Psoas muscle (tissue), 8 donors: ENCODE data around the gene RMI2. TPM values are rescaled to one million over a fixed set of nuclear protein-coding genes. Genes with fewer than 3 reads are reported as not detected.

Source experiments
- ATAC-seq, 4 donors: fragments of 200-7000 bp; cut with Tn5 transposase; one replicate each; pipeline ENCODE4 v1.9.1; 2020; ENCODE audit warnings: moderate library complexity in 3 of 4, mild to moderate bottlenecking in 2 of 4
- DNase-seq, 2 donors: peaks; one replicate each; pipeline ENCODE4 v3.0.0-alpha.2; 2020
- H3K27ac ChIP-seq: fragments of 200-600 bp; one replicate; pipeline ENCODE4 v1.8.0; 2022
- H3K27me3 ChIP-seq, 3 donors: fragments of 200-600 bp in 1 of 3; one replicate each; pipeline versions ENCODE4 v1.6.1 to v1.8.0; 2013 to 2022; ENCODE audit warnings: low read length in 2 of 3, mild to moderate bottlenecking in 2 of 3, moderate library complexity in 1 of 3; ENCODE audit not compliant: insufficient read depth in 3 of 3
- H3K36me3 ChIP-seq, 2 donors: fragments of 200-600 bp in 1 of 2; one replicate each; pipeline versions ENCODE4 v1.6.1 to v1.8.0; 2013 to 2022; ENCODE audit warnings: low read depth in 1 of 2, mild to moderate bottlenecking in 1 of 2, moderate library complexity in 1 of 2; ENCODE audit not compliant: insufficient read depth in 1 of 2
- H3K4me1 ChIP-seq: fragments of 200-600 bp; one replicate; pipeline ENCODE4 v1.8.0; 2022
- H3K4me3 ChIP-seq: fragments of 200-600 bp; one replicate; pipeline ENCODE4 v1.8.0; 2022; ENCODE audit warnings: mild to moderate bottlenecking
- H3K9me3 ChIP-seq: fragments of 200-600 bp; one replicate; pipeline ENCODE4 v1.8.0; 2022
- CTCF ChIP-seq: fragments of 200-600 bp; IDR thresholded peaks from one replicate; pipeline ENCODE4 v1.8.0; 2022; ENCODE audit warnings: antibody characterized with exemption
- WGBS, 3 donors: extraction: QIAGEN DNeasy Blood & Tissue Kit; methylation state at CpG; one replicate each; pipeline versions ENCODE4 v1.1.6 to v1.1.7; 2013; 5-methylcytosine and 5-hydroxymethylcytosine counted together
- intact Hi-C, 2 donors: fragments of 100-400 bp; cut with DNase I; formaldehyde crosslinking; loops; one replicate each; pipeline versions ENCODE4 v1.11.0 to v1.14.2; 2022
- polyA plus RNA-seq, 3 donors: library from polyadenylated mRNA; stranded (reverse); fragments of 200-250 nt; gene quantifications; one replicate each; pipeline ENCODE4 v1.2.3, GENCODE V29; 2013
- total RNA-seq, 4 donors: library from RNA; stranded (reverse); fragmentation: NEBNext Ultra II Directional in 2 of 4; extraction: Animal tissue kit (Norgen Biotek cat#: 25700) in 2 of 4; gene quantifications; one replicate each; pipeline versions ENCODE4 v1.2.1 to v1.2.4, GENCODE V29; 2021 to 2023
- donor health status: healthy with polysubstance abuse.
- donor health status: DM: no; HTN: no; CAD: no; lungs with moderate emphysema.
- donor health status: Bipolar disorder and iron deficiency.
- donor health status: healthy.
- donor health status: DM: yes; HTN: yes; CAD: no.
- donor health status: DM: no; HTN: no; CAD: no.
- donor health status: DM: no; HTN: no; CAD: no.
- donor health status: DM: yes; HTN: yes; CAD: no.

The RMI2 gene
- total and polyA plus RNA-seq, 7 donors = 0.11 to 0.64 (median 0.23) TPM; not detected in 2

GRCh38 chr16:11310634-11310977 is 34.7 kb upstream of the RMI2 start:
- no peak for ATAC-seq
- 90 to 94% (median 92%) methylated on average over 3 of the region's 3 CpGs for WGBS, 3 donors
- no peaks in the 10 kb centered on the region for H3K36me3 ChIP-seq
- no peak overlapping the region for H3K27ac ChIP-seq
- no peak for DNase-seq
- no peak for TF ChIP-seq CTCF
- peaks cover 0 to 1% (median 0%) of the 10 kb centered on the region in 3 donors for H3K27me3 ChIP-seq
- no peaks in the 10 kb centered on the region for H3K4me1 ChIP-seq
- no peak overlapping the region for H3K4me3 ChIP-seq
- H3K9me3 ChIP-seq = no peaks in the 10 kb centered on the region
- intact Hi-C loops = no loop called here

GRCh38 chr16:11310997-11311561 is 34.2 kb upstream of the RMI2 start:
- H3K4me1 ChIP-seq = no peaks in the 10 kb centered on the region
- no peak for DNase-seq
- no peak for ATAC-seq
- intact Hi-C loops = no loop called here
- TF ChIP-seq CTCF = no peak
- no peak overlapping the region for H3K27ac ChIP-seq
- H3K27me3 ChIP-seq = peaks cover 0 to 6% (median 0%) of the 10 kb centered on the region in 3 donors
- WGBS, 3 donors = 75 to 80% (median 77%) methylated on average over 10 of the region's 10 CpGs
- H3K9me3 ChIP-seq = no peaks in the 10 kb centered on the region
- H3K36me3 ChIP-seq = no peaks in the 10 kb centered on the region
- no peak overlapping the region for H3K4me3 ChIP-seq

DNA sequence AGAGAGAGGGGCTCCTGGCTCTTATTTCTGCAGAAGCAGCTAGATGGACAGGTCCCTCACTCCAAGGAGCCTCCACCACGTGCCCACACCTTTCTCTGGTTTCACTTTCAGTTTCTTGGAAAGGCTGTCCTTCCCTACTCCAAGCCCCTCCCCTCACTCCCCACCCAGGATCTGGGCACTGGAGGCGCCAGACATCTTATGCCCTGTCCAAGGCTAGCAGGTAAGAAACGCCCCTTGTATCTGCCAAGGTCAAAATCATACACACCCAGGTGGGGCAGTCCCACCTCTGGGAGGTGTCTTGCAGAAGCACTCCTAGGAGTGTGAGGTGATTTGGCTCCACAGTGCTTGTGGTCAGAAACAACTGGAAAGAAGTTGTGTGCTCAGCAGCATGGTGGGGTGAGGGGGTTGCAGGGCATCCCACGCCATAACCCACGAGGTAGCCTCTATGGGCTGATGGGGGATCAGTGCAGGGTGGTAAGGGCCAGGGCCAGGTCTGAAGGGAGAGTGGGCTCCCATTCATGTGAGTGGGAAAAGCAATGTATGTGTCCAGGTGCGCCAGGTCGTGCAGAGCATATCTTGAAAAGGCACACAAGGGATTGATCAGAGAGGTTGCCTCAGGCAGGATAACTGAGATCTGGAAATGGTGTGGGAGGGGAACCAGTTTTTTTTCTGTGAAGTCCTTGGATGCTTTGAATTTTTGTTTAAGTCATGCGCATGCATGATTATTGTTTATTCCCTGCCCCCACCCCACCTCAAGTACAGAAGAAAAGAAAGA is 32.4 kb upstream of the RMI2 start:
- no peak overlapping the region for H3K27ac ChIP-seq
- H3K4me1 ChIP-seq = no peaks in the 10 kb centered on the region
- TF ChIP-seq CTCF = no peak
- no peaks in the 10 kb centered on the region for H3K9me3 ChIP-seq
- no peak for ATAC-seq
- DNase-seq = no peak
- H3K36me3 ChIP-seq = no peaks in the 10 kb centered on the region
- WGBS, 3 donors = 61 to 69% (median 66%) methylated on average over 8 of the region's 8 CpGs
- peaks cover 0 to 8% (median 0%) of the 10 kb centered on the region in 3 donors for H3K27me3 ChIP-seq
- no peak overlapping the region for H3K4me3 ChIP-seq
- intact Hi-C loops = no loop called here

- no peak overlapping the region for H3K27ac ChIP-seq
- no peak for ATAC-seq
- H3K9me3 ChIP-seq = no peaks in the 10 kb centered on the region
- no peak for DNase-seq
- no peak overlapping the region for H3K4me3 ChIP-seq
- H3K36me3 ChIP-seq = no peaks in the 10 kb centered on the region
- H3K4me1 ChIP-seq = no peaks in the 10 kb centered on the region
- H3K27me3 ChIP-seq = peaks cover 0 to 8% (median 0%) of the 10 kb centered on the region in 3 donors
- WGBS, 3 donors = 94 to 96% (median 95%) methylated on average over 9 of the region's 9 CpGs
- TF ChIP-seq CTCF = no peak
- intact Hi-C loops = no loop called here
Measured at GRCh38 chr16:11313493-11314308, 31.6 kb upstream of the RMI2 start.
